Measurements from ENCODE around the gene TNS2. TPM values are rescaled to one million over a fixed set of nuclear protein-coding genes. Genes with fewer than 3 reads are reported as not detected.

The TNS2 gene
- total and polyA plus RNA-seq, 2 of the 13 experiments (the other 11 are each of a cell fraction or from before 2014, with no cell fraction given) = 8.9 to 20.4 TPM

GRCh38 chr12:53050426-53051057 is 677 bp downstream of the TNS2 start:
- in situ Hi-C loops (cut with HindIII; ENCODE audit: extremely low pct_ligation_motif_present, low pct_unique_long_range_greater_than_20kb) = no loop called here
- Histone ChIP-seq H3K4me3 (replicated peaks in 1 of 3; ENCODE audit: insufficient read depth in 1 of 3, low read depth in 2 of 3, low read length in 3 of 3) (peak overlapping the region; percentile 59 to 80 (median 74)), H3K27ac (ENCODE audit: extremely low read length, insufficient read depth, low read length) (peak overlapping the region; percentile 89), H3K4me1 (ENCODE audit: insufficient read depth, low read length) (peaks cover 67% of the 10 kb centered on the region), H3K4me2 (ENCODE audit: low read depth, low read length) (peak overlapping the region; percentile 95), H3K79me2 (ENCODE audit: insufficient read depth, low read length) (peaks cover 18% of the 10 kb centered on the region), H3K9me3 (ENCODE audit: low read length) (no peaks in the 10 kb centered on the region), H3K9ac (ENCODE audit: insufficient read depth, low read depth, low read length) (peak overlapping the region; percentile 77), H3K36me3 (replicated peaks in 1 of 2; ENCODE audit: control insufficient read depth in 1 of 2, insufficient read depth in 2 of 2, low read length in 2 of 2) (0 out of 5 replicates have a peak, but pooled peaks cover 0 to 6% of the 10 kb centered on the region in 2 experiments), H3K27me3 (ENCODE audit: control insufficient read depth in 1 of 2, insufficient read depth in 2 of 2, low read length in 2 of 2) (no peaks in the 10 kb centered on the region; a peak in 1 of 5 replicates), H2AFZ (ENCODE audit: low read length) (no peak overlapping the region), H4K20me1 (ENCODE audit: insufficient read depth, low read length) (no peaks in the 10 kb centered on the region)
- WGBS (ENCODE audit: low lambda C conversion rate) = 10% methylated on average over 2 of the region's 2 CpGs
- ATAC-seq (no peak), FAIRE-seq (no peak), DNase-seq (ENCODE audit: low spot score) (no peak)
- BruUV-seq (replicated peaks) = TSS peak; percentile 29
- intact Hi-C loops (cut with micrococcal nuclease; ENCODE audit: unreplicated experiment) = no loop called here
- ChIA-PET POLR2A (interaction anchor here (0.6 to 8.3 kb wide), 14 partner anchors 10 to 450 kb away, joined by 3 to 83 read pairs (median 10); partner anchors contain the start of genes CSAD, EIF4B, KRT8 and SOAT2), CTCF (ENCODE audit: low intra/inter-chr PET ratio, low total read pairs) (no interaction called here)
- TF ChIP-seq SOX5 (CRISPR knock-in tag; IDR thresholded peaks at IDR 0.05; ENCODE audit: borderline replicate concordance) (no peak), ZNF264 (CRISPR knock-in tag; IDR thresholded peaks at IDR 0.05) (no peak), HNF1A (IDR thresholded peaks at IDR 0.05; ENCODE audit: low read depth) (no peak), HNF1A (CRISPR knock-in tag; IDR thresholded peaks at IDR 0.05; ENCODE audit: borderline replicate concordance) (0 out of 2 replicates have a peak, but pooled peaks have one; percentile 5), ZNF761 (CRISPR knock-in tag; conservative IDR thresholded peaks at IDR 0.05) (no peak), ZBTB7B (CRISPR knock-in tag; IDR thresholded peaks at IDR 0.05) (no peak), CSRNP2 (CRISPR knock-in tag; conservative IDR thresholded peaks at IDR 0.05; ENCODE audit: low read depth) (no peak), ZNF615 (CRISPR knock-in tag; IDR thresholded peaks at IDR 0.05; ENCODE audit: borderline replicate concordance) (0 out of 2 replicates have a peak, but pooled peaks have one; percentile 19), PAF1 (CRISPR knock-in tag; IDR thresholded peaks at IDR 0.05) (no peak), ZNF563 (CRISPR knock-in tag; IDR thresholded peaks at IDR 0.05) (peak; percentile 3; the same call in 1 of the 2 replicates), SMAD3 (CRISPR knock-in tag; IDR thresholded peaks at IDR 0.05) (no peak), TFDP2 (CRISPR knock-in tag; IDR thresholded peaks at IDR 0.05) (0 out of 2 replicates have a peak, but pooled peaks have one; percentile 9), TFDP1 (CRISPR knock-in tag; IDR thresholded peaks at IDR 0.05; ENCODE audit: borderline replicate concordance) (no peak), AKAP8 (CRISPR knock-in tag; IDR thresholded peaks at IDR 0.05) (no peak), SNAPC2 (CRISPR knock-in tag; IDR thresholded peaks at IDR 0.05) (no peak)

Measured in HepG2 (cell line).